ENCODE results near the gene CYP2R1. TPM values are rescaled to one million over a fixed set of nuclear protein-coding genes. Genes with fewer than 3 reads are reported as not detected.

The CYP2R1 gene
- total RNA-seq, 4 donors from 2014 or later, result 26.1 to 54.2 (median 44.6) TPM

DNA sequence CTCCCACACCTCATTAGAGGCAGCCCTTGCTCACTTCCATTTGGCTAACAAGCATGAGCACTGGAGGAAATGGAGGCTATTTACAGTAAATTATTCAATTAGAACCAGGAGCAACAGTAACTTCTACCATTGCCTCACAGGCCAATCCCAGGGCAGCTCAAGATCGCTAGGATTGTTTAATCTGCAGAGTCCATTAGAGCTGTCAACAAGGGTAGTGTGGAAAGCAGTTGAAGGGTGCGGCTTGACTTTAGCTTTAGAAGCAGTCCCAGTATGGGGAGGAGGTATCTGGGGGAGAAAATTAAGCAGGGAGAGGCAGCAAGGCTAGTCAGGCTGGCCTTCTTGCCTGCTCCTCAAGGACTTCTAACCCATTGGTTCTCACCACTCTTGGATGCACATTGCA is 38.3 kb upstream of the CYP2R1 start:
- no peak for TF ChIP-seq POLR2AphosphoS5 (IDR thresholded peaks at IDR 0.05)
- TF ChIP-seq, protein P1, sequence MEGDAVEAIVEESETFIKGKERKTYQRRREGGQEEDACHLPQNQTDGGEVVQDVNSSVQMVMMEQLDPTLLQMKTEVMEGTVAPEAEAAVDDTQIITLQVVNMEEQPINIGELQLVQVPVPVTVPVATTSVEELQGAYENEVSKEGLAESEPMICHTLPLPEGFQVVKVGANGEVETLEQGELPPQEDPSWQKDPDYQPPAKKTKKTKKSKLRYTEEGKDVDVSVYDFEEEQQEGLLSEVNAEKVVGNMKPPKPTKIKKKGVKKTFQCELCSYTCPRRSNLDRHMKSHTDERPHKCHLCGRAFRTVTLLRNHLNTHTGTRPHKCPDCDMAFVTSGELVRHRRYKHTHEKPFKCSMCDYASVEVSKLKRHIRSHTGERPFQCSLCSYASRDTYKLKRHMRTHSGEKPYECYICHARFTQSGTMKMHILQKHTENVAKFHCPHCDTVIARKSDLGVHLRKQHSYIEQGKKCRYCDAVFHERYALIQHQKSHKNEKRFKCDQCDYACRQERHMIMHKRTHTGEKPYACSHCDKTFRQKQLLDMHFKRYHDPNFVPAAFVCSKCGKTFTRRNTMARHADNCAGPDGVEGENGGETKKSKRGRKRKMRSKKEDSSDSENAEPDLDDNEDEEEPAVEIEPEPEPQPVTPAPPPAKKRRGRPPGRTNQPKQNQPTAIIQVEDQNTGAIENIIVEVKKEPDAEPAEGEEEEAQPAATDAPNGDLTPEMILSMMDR (IDR thresholded peaks at IDR 0.05), result no peak
- no peak for TF ChIP-seq EP300 (IDR thresholded peaks at IDR 0.05; ENCODE audit: low read depth)
- TF ChIP-seq POLR2A (IDR thresholded peaks at IDR 0.05), result no peak
- in situ Hi-C loops (cut with MboI; ENCODE audit: low pct_ligation_motif_present in 1 of 4, low pct_unique_long_range_greater_than_20kb in 1 of 4, low sequenced_read_pairs in 3 of 4) (no loop called here), intact Hi-C loops (cut with DNase I; ENCODE audit: low total_unique reads) (no loop called here)
- H3K27me3 ChIP-seq, result no peaks in the 10 kb centered on the region
- no peak overlapping the region for H3K27ac ChIP-seq
- 60% methylated on average over 2 of the region's 2 CpGs; no CpG with 5 or more reads in 1 of the 2 donors for WGBS, 2 donors (ENCODE audit: low coverage in 1 of 2)
- H3K4me1 ChIP-seq, result no peaks in the 10 kb centered on the region
- no peak overlapping the region for H3K4me3 ChIP-seq
- no peaks in the 10 kb centered on the region for H3K36me3 ChIP-seq
- no peak for DNase-seq
- no peaks in the 10 kb centered on the region for H3K9me3 ChIP-seq

DNA sequence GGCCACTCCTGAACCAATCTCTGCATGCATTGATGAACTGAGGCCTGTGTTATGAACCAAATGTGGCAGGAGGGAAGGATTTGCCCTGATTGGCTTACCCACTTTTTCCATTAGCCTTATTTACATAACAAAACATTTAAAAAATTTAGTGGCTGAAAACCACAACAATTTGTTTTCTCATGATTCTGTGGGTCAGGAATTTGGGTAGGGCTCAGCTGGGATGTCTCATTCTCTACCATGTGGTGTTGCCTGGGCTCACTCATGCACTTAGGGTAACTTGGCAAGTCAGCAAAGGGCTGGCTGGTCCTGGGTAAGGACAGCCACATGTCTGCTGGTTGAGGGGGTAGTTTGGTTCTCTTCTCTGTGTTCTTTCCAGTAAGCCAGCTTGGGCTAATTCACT is 35.1 kb upstream of the CYP2R1 start:
- TF ChIP-seq, protein P1 (IDR thresholded peaks at IDR 0.05), result no peak
- TF ChIP-seq POLR2A (IDR thresholded peaks at IDR 0.05) (no peak), POLR2AphosphoS5 (IDR thresholded peaks at IDR 0.05) (no peak), EP300 (IDR thresholded peaks at IDR 0.05; ENCODE audit: low read depth) (no peak)
- in situ Hi-C loops (cut with MboI; ENCODE audit: low pct_ligation_motif_present in 1 of 4, low pct_unique_long_range_greater_than_20kb in 1 of 4, low sequenced_read_pairs in 3 of 4) (no loop called here), intact Hi-C loops (cut with DNase I; ENCODE audit: low total_unique reads) (no loop called here)
- Histone ChIP-seq H3K4me1 (no peaks in the 10 kb centered on the region), H3K27me3 (no peaks in the 10 kb centered on the region), H3K9me3 (no peaks in the 10 kb centered on the region), H3K4me3 (no peak overlapping the region), H3K27ac (no peak overlapping the region), H3K36me3 (no peaks in the 10 kb centered on the region)
- no peak for DNase-seq

DNA sequence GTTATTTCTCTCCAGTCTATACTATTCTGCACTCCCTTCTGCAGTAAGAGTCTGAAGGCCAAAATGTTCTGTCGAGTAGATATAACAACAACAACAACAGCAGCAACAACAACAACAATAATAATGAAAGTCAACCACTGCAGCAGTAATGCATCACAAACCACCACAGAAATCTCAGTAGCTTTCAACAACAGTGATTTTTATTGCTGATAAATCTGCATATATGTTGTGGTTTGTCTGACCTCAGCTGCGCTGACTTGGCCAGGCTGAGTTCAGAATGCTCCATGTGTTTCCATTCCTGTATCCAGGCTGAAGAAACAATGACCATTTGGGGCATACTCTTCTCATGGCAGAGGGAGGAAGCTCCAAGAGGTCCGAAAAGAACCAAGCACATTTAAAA is 32.3 kb upstream of the CYP2R1 start:
- H3K4me3 ChIP-seq, result no peak overlapping the region
- H3K9me3 ChIP-seq, result no peaks in the 10 kb centered on the region
- in situ Hi-C loops (cut with MboI; ENCODE audit: low pct_ligation_motif_present in 1 of 4, low pct_unique_long_range_greater_than_20kb in 1 of 4, low sequenced_read_pairs in 3 of 4), result loop anchor here in 1 of 4 donors (25.0 kb wide), 1 partner anchor 163 kb away; no protein-coding TSS in a partner anchor
- no peak for DNase-seq
- intact Hi-C loops (cut with DNase I; ENCODE audit: low total_unique reads), result no loop called here
- no peaks in the 10 kb centered on the region for H3K4me1 ChIP-seq
- WGBS, 2 donors (ENCODE audit: low coverage in 1 of 2), result 86 to 94% methylated on average over 2 to 3 of the region's 3 CpGs
- H3K27ac ChIP-seq, result no peak overlapping the region
- TF ChIP-seq, protein P1 (IDR thresholded peaks at IDR 0.05), result no peak
- no peak for TF ChIP-seq POLR2AphosphoS5 (IDR thresholded peaks at IDR 0.05)
- TF ChIP-seq EP300 (IDR thresholded peaks at IDR 0.05; ENCODE audit: low read depth), result no peak
- TF ChIP-seq POLR2A (IDR thresholded peaks at IDR 0.05), result no peak
- no peaks in the 10 kb centered on the region for H3K36me3 ChIP-seq
- no peaks in the 10 kb centered on the region for H3K27me3 ChIP-seq

DNA sequence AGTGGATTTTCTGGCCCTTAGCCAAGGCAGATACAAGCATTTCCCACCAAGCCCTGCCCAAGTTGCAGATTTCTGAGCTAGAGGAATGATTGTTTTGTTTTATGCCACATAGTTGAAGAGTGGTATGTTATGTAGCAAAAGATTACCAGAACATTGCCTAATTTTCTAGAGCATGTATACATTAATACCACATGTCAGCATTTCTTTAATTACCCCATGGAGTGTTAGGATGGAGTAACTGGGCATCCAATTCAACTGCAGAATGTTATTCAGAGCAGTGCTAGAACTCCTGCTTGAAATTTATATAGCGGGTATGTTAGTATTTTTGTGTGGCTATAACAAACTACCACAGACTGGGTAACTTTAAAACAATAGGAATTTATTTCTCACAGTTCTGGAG is 24.4 kb upstream of the CYP2R1 start:
- Histone ChIP-seq H3K27me3 (no peaks in the 10 kb centered on the region), H3K4me3 (no peak overlapping the region), H3K9me3 (no peaks in the 10 kb centered on the region), H3K36me3 (no peaks in the 10 kb centered on the region), H3K27ac (no peak overlapping the region), H3K4me1 (no peaks in the 10 kb centered on the region)
- intact Hi-C loops (cut with DNase I; ENCODE audit: low total_unique reads) (no loop called here), in situ Hi-C loops (cut with MboI; ENCODE audit: low pct_ligation_motif_present in 1 of 4, low pct_unique_long_range_greater_than_20kb in 1 of 4, low sequenced_read_pairs in 3 of 4) (loop anchor here in 3 of 4 donors (10.0 to 25.0 kb wide), 2 partner anchors 158 to 171 kb away; partner anchors contain the start of gene CALCB (in 2 of the 3))
- WGBS, 2 donors (ENCODE audit: low coverage in 1 of 2), result 80 to 95% methylated on average over 1 of the region's 1 CpG
- DNase-seq, result no peak
- TF ChIP-seq, protein P1 (IDR thresholded peaks at IDR 0.05), result no peak
- no peak for TF ChIP-seq POLR2AphosphoS5 (IDR thresholded peaks at IDR 0.05)
- no peak for TF ChIP-seq POLR2A (IDR thresholded peaks at IDR 0.05)
- TF ChIP-seq EP300 (IDR thresholded peaks at IDR 0.05; ENCODE audit: low read depth), result no peak

Measured in transverse colon (tissue), 4 donors.